GM23338 (cell line): Measurements from ENCODE around the gene RABGAP1L. TPM values are rescaled to one million over a fixed set of nuclear protein-coding genes. Genes with fewer than 3 reads are reported as not detected.

Experiments
- ATAC-seq: fragments of 200-7000 bp; cut with Tn5 transposase; 3 replicates; pipeline ENCODE4 v1.9.1; 2020
- DNase-seq: peaks from one replicate; pipeline ENCODE4 v3.0.0-alpha.2; 2015; ENCODE audit warnings: low spot score
- H2AFZ ChIP-seq: fragments of 200-600 bp; sonication (generic); 2 replicates; pipeline ENCODE4 v1.8.0; 2016; ENCODE audit warnings: antibody characterized with exemption, mild to moderate bottlenecking, moderate library complexity
- H3F3A ChIP-seq: fragments of 200-600 bp; sonication (generic); replicated peaks from 2 replicates; pipeline ENCODE4 v1.8.0; 2017; ENCODE audit warnings: antibody characterized with exemption, mixed run types, low read depth
- H3K27ac ChIP-seq: fragments of 200-600 bp; sonication (generic); 2 replicates; pipeline ENCODE4 v1.6.1; 2016; ENCODE audit warnings: low read depth
- H3K27me3 ChIP-seq: fragments of 200-600 bp; sonication (generic); 2 replicates; pipeline ENCODE4 v1.8.0; 2016; ENCODE audit warnings: mild to moderate bottlenecking, mixed run types, moderate library complexity; ENCODE audit not compliant: insufficient read depth
- H3K36me3 ChIP-seq: fragments of 200-600 bp; sonication (generic); 2 replicates; pipeline ENCODE4 v1.8.0; 2016; ENCODE audit warnings: mild to moderate bottlenecking; ENCODE audit not compliant: insufficient read depth
- H3K4me1 ChIP-seq: fragments of 200-600 bp; sonication (generic); 2 replicates; pipeline ENCODE4 v1.8.0; 2016; ENCODE audit warnings: mild to moderate bottlenecking, moderate library complexity; ENCODE audit not compliant: insufficient read depth
- H3K4me2 ChIP-seq: fragments of 200-600 bp; sonication (generic); 2 replicates; pipeline ENCODE4 v1.7.1; 2017; ENCODE audit warnings: mixed run types
- H3K4me3 ChIP-seq: fragments of 200-600 bp; sonication (generic); 2 replicates; pipeline ENCODE4 v1.6.1; 2016; ENCODE audit warnings: mixed run types
- H3K79me2 ChIP-seq: fragments of 200-600 bp; sonication (generic); replicated peaks from 2 replicates; pipeline ENCODE4 v1.8.0; 2017; ENCODE audit warnings: mild to moderate bottlenecking; ENCODE audit not compliant: insufficient read depth
- H3K9me2 ChIP-seq: fragments of 200-600 bp; sonication (generic); 2 replicates; pipeline ENCODE4 v1.8.0; 2017; ENCODE audit not compliant: insufficient read depth
- H4K20me1 ChIP-seq: fragments of 200-600 bp; sonication (generic); replicated peaks from 2 replicates; pipeline ENCODE4 v1.8.0; 2017; ENCODE audit warnings: mild to moderate bottlenecking; ENCODE audit not compliant: insufficient read depth
- H3K27ac Mint-ChIP-seq: 2 replicates; pipeline ENCODE4 v1.8.0; 2020; ENCODE audit warnings: inconsistent platforms, mild to moderate bottlenecking, moderate library complexity, mixed read lengths
- H3K27me3 Mint-ChIP-seq: 3 replicates; pipeline ENCODE4 v1.8.0; 2022; ENCODE audit warnings: low read depth, mild to moderate bottlenecking, moderate library complexity, mixed read lengths, inconsistent platforms; ENCODE audit not compliant: insufficient read depth, poor library complexity
- H3K36me3 Mint-ChIP-seq: 3 replicates; pipeline ENCODE4 v1.8.0; 2021; ENCODE audit warnings: low read depth, mild to moderate bottlenecking, inconsistent platforms, moderate library complexity, mixed read lengths
- H3K4me1 Mint-ChIP-seq: 3 replicates; pipeline ENCODE4 v1.8.0; 2020; ENCODE audit warnings: mild to moderate bottlenecking, inconsistent platforms, mixed read lengths
- H3K4me3 Mint-ChIP-seq: 3 replicates; pipeline ENCODE4 v1.8.0; 2021; ENCODE audit warnings: moderate library complexity, mild to moderate bottlenecking, inconsistent platforms, mixed read lengths
- H3K9me3 Mint-ChIP-seq: 3 replicates; pipeline ENCODE4 v1.8.0; 2020; ENCODE audit warnings: moderate library complexity, mild to moderate bottlenecking, inconsistent platforms, mixed read lengths
- CREB1 ChIP-seq: fragments of 250-450 bp; sonication (Bioruptor Pico); IDR thresholded peaks from 2 replicates; pipeline ENCODE4 v1.5.0; 2020; ENCODE audit warnings: low read depth, mild to moderate bottlenecking, moderate library complexity
- EZH2 ChIP-seq: fragments of 200-600 bp; sonication (generic); IDR thresholded peaks from one replicate; pipeline ENCODE4 v1.8.0; 2017; ENCODE audit warnings: antibody characterized with exemption, mild to moderate bottlenecking, low read depth; ENCODE audit not compliant: unreplicated experiment
- EZH2phosphoT487 ChIP-seq: fragments of 200-600 bp; sonication (generic); IDR thresholded peaks from one replicate; pipeline ENCODE4 v1.8.1; 2018; ENCODE audit warnings: antibody characterized with exemption; ENCODE audit not compliant: unreplicated experiment
- JUNB ChIP-seq: IDR thresholded peaks from one replicate; pipeline ENCODE4 v1.6.1; 2016; ENCODE audit warnings: antibody characterized with exemption; ENCODE audit not compliant: unreplicated experiment
- NANOG ChIP-seq: IDR thresholded peaks from 2 replicates; pipeline ENCODE4 v1.6.1; 2016; ENCODE audit warnings: antibody characterized with exemption, borderline replicate concordance
- POLR2AphosphoS5 ChIP-seq: IDR thresholded peaks from 2 replicates; pipeline ENCODE4 v1.6.1; 2016; ENCODE audit warnings: antibody characterized with exemption, low read depth
- STAT1 ChIP-seq: IDR thresholded peaks from one replicate; pipeline ENCODE4 v1.6.1; 2016; ENCODE audit warnings: antibody characterized with exemption; ENCODE audit not compliant: unreplicated experiment
- ZNF114 ChIP-seq: fragments of 250-450 bp; sonication (Bioruptor Pico); IDR thresholded peaks from 2 replicates; pipeline ENCODE4 v1.5.0; 2020; ENCODE audit warnings: mild to moderate bottlenecking, moderate library complexity
- ZNF331 ChIP-seq: fragments of 250-450 bp; sonication (Bioruptor Pico); IDR thresholded peaks from 2 replicates; pipeline ENCODE4 v1.5.0; 2020; ENCODE audit warnings: low read depth, mild to moderate bottlenecking, moderate library complexity
- ZNF462 ChIP-seq: fragments of 250-450 bp; sonication (Bioruptor Pico); IDR thresholded peaks from 2 replicates; pipeline ENCODE4 v1.5.0; 2020; ENCODE audit warnings: mild to moderate bottlenecking, moderate library complexity
- polyA plus RNA-seq: library from polyadenylated mRNA; unstranded; fragments of >200 nt; fragmentation: Nextera tagmentation; extraction: Ambion mirVana; gene quantifications from 2 replicates; pipeline ENCODE4 v1.2.1, GENCODE V29; 2016
- total RNA-seq: library from RNA; depleted of rRNA; stranded (reverse); fragments of >200 nt; shearing (Covaris generic); gene quantifications from 2 replicates; pipeline ENCODE4 v1.2.3, GENCODE V29; 2014
- TF ChIP-seq, protein P1 (sequence below): IDR thresholded peaks from 2 replicates; pipeline ENCODE4 v1.6.1; 2016; ENCODE audit warnings: antibody characterized with exemption
- TF ChIP-seq, protein P2 (sequence below), 2 experiments: fragments of 200-600 bp in 1 of 2; sonication (generic) in 1 of 2; conservative IDR thresholded peaks; 2 replicates each; pipeline versions ENCODE4 v1.5.1 to v1.6.1; 2016 to 2017; ENCODE audit warnings: antibody characterized with exemption in 2 of 2, low read depth in 2 of 2, mild to moderate bottlenecking in 2 of 2, moderate library complexity in 1 of 2
- TF ChIP-seq, protein P3 (sequence below): IDR thresholded peaks from one replicate; pipeline ENCODE4 v1.6.1; 2018; ENCODE audit warnings: antibody characterized with exemption; ENCODE audit not compliant: unreplicated experiment

The RABGAP1L gene
- total and polyA plus RNA-seq, 2 experiments from 2014 or later: 83.2 to 136 TPM

- Histone ChIP-seq H3K36me3 (no peaks in the 10 kb centered on the region), H3K4me3 (no peak overlapping the region), H3K27me3 (no peaks in the 10 kb centered on the region), H3K4me2 (no peak overlapping the region), H3K9me2 (no peaks in the 10 kb centered on the region), H3F3A (no peaks in the 10 kb centered on the region), H3K4me1 (no peaks in the 10 kb centered on the region), H4K20me1 (no peaks in the 10 kb centered on the region), H2AFZ (no peak overlapping the region), H3K27ac (no peak overlapping the region), H3K79me2 (no peaks in the 10 kb centered on the region)
- TF ChIP-seq, protein P1, sequence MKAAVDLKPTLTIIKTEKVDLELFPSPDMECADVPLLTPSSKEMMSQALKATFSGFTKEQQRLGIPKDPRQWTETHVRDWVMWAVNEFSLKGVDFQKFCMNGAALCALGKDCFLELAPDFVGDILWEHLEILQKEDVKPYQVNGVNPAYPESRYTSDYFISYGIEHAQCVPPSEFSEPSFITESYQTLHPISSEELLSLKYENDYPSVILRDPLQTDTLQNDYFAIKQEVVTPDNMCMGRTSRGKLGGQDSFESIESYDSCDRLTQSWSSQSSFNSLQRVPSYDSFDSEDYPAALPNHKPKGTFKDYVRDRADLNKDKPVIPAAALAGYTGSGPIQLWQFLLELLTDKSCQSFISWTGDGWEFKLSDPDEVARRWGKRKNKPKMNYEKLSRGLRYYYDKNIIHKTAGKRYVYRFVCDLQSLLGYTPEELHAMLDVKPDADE: no peak
- TF ChIP-seq, protein P2, sequence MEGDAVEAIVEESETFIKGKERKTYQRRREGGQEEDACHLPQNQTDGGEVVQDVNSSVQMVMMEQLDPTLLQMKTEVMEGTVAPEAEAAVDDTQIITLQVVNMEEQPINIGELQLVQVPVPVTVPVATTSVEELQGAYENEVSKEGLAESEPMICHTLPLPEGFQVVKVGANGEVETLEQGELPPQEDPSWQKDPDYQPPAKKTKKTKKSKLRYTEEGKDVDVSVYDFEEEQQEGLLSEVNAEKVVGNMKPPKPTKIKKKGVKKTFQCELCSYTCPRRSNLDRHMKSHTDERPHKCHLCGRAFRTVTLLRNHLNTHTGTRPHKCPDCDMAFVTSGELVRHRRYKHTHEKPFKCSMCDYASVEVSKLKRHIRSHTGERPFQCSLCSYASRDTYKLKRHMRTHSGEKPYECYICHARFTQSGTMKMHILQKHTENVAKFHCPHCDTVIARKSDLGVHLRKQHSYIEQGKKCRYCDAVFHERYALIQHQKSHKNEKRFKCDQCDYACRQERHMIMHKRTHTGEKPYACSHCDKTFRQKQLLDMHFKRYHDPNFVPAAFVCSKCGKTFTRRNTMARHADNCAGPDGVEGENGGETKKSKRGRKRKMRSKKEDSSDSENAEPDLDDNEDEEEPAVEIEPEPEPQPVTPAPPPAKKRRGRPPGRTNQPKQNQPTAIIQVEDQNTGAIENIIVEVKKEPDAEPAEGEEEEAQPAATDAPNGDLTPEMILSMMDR (conservative IDR thresholded peaks at IDR 0.05; ENCODE audit: low read depth in 2 of 2): no peak
- TF ChIP-seq ZNF331 (CRISPR knock-in tag) (no peak), CREB1 (CRISPR knock-in tag) (no peak), NANOG (no peak), JUNB (no peak), POLR2AphosphoS5 (no peak), EZH2phosphoT487 (no peak), EZH2 (no peak), STAT1 (no peak), ZNF114 (CRISPR knock-in tag) (no peak), ZNF462 (CRISPR knock-in tag) (no peak)
- TF ChIP-seq, protein P3, sequence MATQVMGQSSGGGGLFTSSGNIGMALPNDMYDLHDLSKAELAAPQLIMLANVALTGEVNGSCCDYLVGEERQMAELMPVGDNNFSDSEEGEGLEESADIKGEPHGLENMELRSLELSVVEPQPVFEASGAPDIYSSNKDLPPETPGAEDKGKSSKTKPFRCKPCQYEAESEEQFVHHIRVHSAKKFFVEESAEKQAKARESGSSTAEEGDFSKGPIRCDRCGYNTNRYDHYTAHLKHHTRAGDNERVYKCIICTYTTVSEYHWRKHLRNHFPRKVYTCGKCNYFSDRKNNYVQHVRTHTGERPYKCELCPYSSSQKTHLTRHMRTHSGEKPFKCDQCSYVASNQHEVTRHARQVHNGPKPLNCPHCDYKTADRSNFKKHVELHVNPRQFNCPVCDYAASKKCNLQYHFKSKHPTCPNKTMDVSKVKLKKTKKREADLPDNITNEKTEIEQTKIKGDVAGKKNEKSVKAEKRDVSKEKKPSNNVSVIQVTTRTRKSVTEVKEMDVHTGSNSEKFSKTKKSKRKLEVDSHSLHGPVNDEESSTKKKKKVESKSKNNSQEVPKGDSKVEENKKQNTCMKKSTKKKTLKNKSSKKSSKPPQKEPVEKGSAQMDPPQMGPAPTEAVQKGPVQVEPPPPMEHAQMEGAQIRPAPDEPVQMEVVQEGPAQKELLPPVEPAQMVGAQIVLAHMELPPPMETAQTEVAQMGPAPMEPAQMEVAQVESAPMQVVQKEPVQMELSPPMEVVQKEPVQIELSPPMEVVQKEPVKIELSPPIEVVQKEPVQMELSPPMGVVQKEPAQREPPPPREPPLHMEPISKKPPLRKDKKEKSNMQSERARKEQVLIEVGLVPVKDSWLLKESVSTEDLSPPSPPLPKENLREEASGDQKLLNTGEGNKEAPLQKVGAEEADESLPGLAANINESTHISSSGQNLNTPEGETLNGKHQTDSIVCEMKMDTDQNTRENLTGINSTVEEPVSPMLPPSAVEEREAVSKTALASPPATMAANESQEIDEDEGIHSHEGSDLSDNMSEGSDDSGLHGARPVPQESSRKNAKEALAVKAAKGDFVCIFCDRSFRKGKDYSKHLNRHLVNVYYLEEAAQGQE: no peak
- Mint-ChIP-seq H3K27me3 (no peaks in the 10 kb centered on the region), H3K27ac (no peak overlapping the region), H3K4me1 (no peaks in the 10 kb centered on the region), H3K36me3 (0 out of 3 replicates have a peak, but pooled peaks cover 5% of the 10 kb centered on the region), H3K4me3 (no peak overlapping the region), H3K9me3 (no peaks in the 10 kb centered on the region; the same call in 2 of the 3 replicates)
- DNase-seq (no peak), ATAC-seq (no peak)
These were observed 131.7 kb downstream of the RABGAP1L start for GRCh38 chr1:174291059-174291458.
